Suprapubic skin (tissue), 4 donors: Measurements from ENCODE around the gene DEFB110.

Experiments
- CTCF ChIP-seq, 2 donors: fragments of 200-600 bp in 1 of 2; fragments of 450-650 bp in 1 of 2; sonication (generic) in 1 of 2; IDR thresholded peaks; one replicate each; pipeline ENCODE4 v1.5.1; 2016 to 2019; ENCODE audit warnings: antibody characterized with exemption in 2 of 2, mild to moderate bottlenecking in 1 of 2, moderate library complexity in 1 of 2
- POLR2A ChIP-seq, 2 donors: fragments of 450-650 bp; IDR thresholded peaks; one replicate each; pipeline ENCODE4 v1.6.1; 2017; ENCODE audit warnings: antibody characterized with exemption in 2 of 2, mild to moderate bottlenecking in 2 of 2, moderate library complexity in 2 of 2
- POLR2AphosphoS5 ChIP-seq, 3 donors: sonication (generic); formaldehyde crosslinking; IDR thresholded peaks; one replicate each; pipeline ENCODE4 v1.6.1; 2017; ENCODE audit warnings: antibody characterized with exemption in 3 of 3

- no peak for TF ChIP-seq CTCF (IDR thresholded peaks at IDR 0.05)
- no peak for TF ChIP-seq POLR2A (IDR thresholded peaks at IDR 0.05)
- no peak for TF ChIP-seq POLR2AphosphoS5 (IDR thresholded peaks at IDR 0.05)
Measured at GRCh38 chr6:49988900-49989299, 32.9 kb downstream of the DEFB110 start.
